ENCODE results near the gene ZNF836.

DNA sequence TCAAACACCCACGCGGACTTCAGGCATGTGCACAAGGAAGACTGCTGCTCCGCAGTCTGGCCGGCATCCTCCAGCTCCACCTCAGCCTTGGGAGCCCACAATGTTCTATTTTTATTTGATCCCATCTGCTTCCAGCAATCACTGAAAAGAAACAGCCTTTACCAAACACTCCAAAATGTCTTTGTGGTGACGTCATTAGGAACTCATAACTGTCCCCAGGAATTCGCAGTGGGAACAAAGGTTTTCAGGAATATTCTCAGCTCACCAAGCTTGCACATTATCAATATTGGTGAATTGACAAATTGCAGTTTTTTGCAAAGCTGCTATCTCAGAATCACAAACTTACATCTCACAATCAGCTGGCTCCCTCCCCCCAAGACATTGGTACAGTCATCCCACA lies 60.6 kb downstream of the ZNF836 start:
- no peak for TF ChIP-seq NR3C1 (IDR thresholded peaks at IDR 0.05)
- TF ChIP-seq, protein P1, sequence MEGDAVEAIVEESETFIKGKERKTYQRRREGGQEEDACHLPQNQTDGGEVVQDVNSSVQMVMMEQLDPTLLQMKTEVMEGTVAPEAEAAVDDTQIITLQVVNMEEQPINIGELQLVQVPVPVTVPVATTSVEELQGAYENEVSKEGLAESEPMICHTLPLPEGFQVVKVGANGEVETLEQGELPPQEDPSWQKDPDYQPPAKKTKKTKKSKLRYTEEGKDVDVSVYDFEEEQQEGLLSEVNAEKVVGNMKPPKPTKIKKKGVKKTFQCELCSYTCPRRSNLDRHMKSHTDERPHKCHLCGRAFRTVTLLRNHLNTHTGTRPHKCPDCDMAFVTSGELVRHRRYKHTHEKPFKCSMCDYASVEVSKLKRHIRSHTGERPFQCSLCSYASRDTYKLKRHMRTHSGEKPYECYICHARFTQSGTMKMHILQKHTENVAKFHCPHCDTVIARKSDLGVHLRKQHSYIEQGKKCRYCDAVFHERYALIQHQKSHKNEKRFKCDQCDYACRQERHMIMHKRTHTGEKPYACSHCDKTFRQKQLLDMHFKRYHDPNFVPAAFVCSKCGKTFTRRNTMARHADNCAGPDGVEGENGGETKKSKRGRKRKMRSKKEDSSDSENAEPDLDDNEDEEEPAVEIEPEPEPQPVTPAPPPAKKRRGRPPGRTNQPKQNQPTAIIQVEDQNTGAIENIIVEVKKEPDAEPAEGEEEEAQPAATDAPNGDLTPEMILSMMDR (IDR thresholded peaks at IDR 0.05): no peak
- no peak for TF ChIP-seq USF2 (IDR thresholded peaks at IDR 0.05)
- no peak for TF ChIP-seq BHLHE40 (IDR thresholded peaks at IDR 0.05; ENCODE audit: low read depth, low read length)
- no peak for TF ChIP-seq TP53 (CRISPR knock-in tag; IDR thresholded peaks at IDR 0.05)
- no peak for TF ChIP-seq CEBPB (IDR thresholded peaks at IDR 0.05)

All from A549 (cell line).